Measurements from ENCODE around the gene DUOXA2.

The DUOXA2 gene

DNA sequence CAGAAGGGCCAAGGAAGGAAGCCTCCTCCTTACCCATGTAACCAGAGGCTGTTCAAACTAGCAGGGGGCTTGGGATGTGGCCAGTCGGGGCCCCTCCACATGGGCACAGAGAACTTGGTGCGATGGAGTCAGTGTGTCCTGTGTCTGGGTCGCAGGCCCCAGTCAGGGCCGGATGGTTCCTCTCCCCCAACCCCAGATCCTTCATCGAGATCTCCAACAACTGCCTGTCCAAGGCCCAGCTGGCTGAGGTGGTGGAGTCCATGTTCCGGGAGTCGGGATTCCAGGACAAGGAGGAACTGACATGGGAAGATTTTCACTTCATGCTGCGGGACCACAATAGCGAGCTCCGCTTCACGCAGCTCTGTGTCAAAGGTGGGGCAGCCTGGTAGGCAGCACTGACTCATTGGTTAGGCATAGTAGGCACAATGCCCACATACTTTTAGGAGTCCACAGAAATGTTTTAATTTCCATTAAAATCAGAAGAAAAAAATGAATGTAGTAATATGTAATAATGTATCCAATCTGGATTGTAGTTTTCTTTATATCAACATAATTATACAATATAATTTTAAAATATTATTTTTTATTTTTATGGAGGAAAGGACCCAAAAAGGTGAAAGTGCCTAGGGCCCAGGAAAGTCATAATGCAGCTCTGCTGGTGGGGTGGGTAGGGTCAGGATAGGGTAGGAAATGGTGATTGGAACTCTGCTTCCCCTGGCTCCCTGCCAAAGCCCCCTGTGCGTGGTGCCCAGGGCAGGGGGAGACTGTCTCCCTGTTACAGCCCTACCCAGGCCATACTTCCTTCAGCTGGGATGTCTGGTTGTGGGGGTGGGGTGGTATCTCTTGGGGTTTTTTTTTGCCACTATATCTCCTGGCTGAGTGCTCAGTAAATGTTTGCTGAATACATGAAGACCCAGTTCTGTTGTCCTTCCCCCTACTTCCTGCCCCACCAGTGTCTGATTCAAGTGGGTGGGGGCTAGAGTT is 34.2 kb downstream of the DUOXA2 start:
- DNase-seq (ENCODE audit: low read depth) = peak; percentile 17
- no peak overlapping the region for H3K4me3 ChIP-seq (ENCODE audit: low read length)
- TF ChIP-seq, protein P1, sequence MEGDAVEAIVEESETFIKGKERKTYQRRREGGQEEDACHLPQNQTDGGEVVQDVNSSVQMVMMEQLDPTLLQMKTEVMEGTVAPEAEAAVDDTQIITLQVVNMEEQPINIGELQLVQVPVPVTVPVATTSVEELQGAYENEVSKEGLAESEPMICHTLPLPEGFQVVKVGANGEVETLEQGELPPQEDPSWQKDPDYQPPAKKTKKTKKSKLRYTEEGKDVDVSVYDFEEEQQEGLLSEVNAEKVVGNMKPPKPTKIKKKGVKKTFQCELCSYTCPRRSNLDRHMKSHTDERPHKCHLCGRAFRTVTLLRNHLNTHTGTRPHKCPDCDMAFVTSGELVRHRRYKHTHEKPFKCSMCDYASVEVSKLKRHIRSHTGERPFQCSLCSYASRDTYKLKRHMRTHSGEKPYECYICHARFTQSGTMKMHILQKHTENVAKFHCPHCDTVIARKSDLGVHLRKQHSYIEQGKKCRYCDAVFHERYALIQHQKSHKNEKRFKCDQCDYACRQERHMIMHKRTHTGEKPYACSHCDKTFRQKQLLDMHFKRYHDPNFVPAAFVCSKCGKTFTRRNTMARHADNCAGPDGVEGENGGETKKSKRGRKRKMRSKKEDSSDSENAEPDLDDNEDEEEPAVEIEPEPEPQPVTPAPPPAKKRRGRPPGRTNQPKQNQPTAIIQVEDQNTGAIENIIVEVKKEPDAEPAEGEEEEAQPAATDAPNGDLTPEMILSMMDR (conservative IDR thresholded peaks at IDR 0.05; ENCODE audit: low read length) = no peak

GRCh38 chr15:45149060-45149459 is 34.9 kb downstream of the DUOXA2 start:
- DNase-seq (ENCODE audit: low read depth) = no peak
- TF ChIP-seq, protein P1 (conservative IDR thresholded peaks at IDR 0.05; ENCODE audit: low read length) = no peak
- no peak overlapping the region for H3K4me3 ChIP-seq (ENCODE audit: low read length)

- no peak for DNase-seq (ENCODE audit: low read depth)
- H3K4me3 ChIP-seq (ENCODE audit: low read length) = no peak overlapping the region
- TF ChIP-seq, protein P1 (conservative IDR thresholded peaks at IDR 0.05; ENCODE audit: low read length) = no peak
Measured at GRCh38 chr15:45150481-45150880, 36.4 kb downstream of the DUOXA2 start.

DNA sequence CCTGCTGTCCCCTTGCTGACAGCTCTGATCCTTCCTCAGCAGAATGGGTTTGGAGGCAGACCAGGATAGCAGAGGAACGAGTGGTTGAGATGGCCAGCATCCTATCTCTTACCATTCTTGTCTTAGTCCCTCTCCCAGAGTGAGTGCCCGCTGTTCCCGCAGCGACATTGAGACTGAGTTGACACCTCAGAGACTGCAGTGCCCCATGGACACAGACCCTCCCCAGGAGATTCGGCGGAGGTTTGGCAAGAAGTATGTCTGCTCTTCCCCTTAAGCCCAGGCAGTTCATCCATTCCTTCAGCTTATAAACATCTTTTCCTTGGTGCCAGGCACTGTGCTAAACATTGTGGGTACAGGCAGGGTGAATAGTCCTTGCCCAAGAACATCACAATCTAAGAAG is 36.9 kb downstream of the DUOXA2 start:
- DNase-seq (ENCODE audit: low read depth) = no peak
- H3K4me3 ChIP-seq (ENCODE audit: low read length) = no peak overlapping the region
- TF ChIP-seq, protein P1 (conservative IDR thresholded peaks at IDR 0.05; ENCODE audit: low read length) = no peak

- TF ChIP-seq, protein P1 (conservative IDR thresholded peaks at IDR 0.05; ENCODE audit: low read length) = no peak
- H3K4me3 ChIP-seq (ENCODE audit: low read length) = no peak overlapping the region
- DNase-seq (ENCODE audit: low read depth) = no peak
Measured at GRCh38 chr15:45151998-45152828, 38.1 kb downstream of the DUOXA2 start.

GRCh38 chr15:45155739-45156138 is 41.6 kb downstream of the DUOXA2 start:
- TF ChIP-seq, protein P1 (conservative IDR thresholded peaks at IDR 0.05; ENCODE audit: low read length) = no peak
- no peak for DNase-seq (ENCODE audit: low read depth)
- H3K4me3 ChIP-seq (ENCODE audit: low read length) = no peak overlapping the region

All from AG10803 (cell line).